RPMI8226 (cell line): ENCODE results near the gene PTPRD.
"Not testable (repeated sequence)": the region's sequence is repeated elsewhere in the genome, so short reads cannot be mapped to it uniquely, and the experiment has no call there.

Experiments
- DNase-seq: peaks from one replicate; pipeline ENCODE4 v3.0.0-alpha.2; 2015

The PTPRD gene

GRCh38 chr9:9426454-9426853 lies 1186.3 kb downstream of the PTPRD start:
- not testable (repeated sequence) for DNase-seq

GRCh38 chr9:9412241-9412640 lies 1200.6 kb downstream of the PTPRD start:
- no peak for DNase-seq

GRCh38 chr9:9410736-9411135 lies 1202.1 kb downstream of the PTPRD start:
- no peak for DNase-seq

- DNase-seq, result no peak
These were observed 1212.8 kb downstream of the PTPRD start for GRCh38 chr9:9399982-9400381.

GRCh38 chr9:9396518-9396917 lies 1216.3 kb downstream of the PTPRD start:
- no peak for DNase-seq

- no peak for DNase-seq
These were observed 1217.3 kb downstream of the PTPRD start for GRCh38 chr9:9395539-9395938.

- DNase-seq, result no peak
These were observed 1220.0 kb downstream of the PTPRD start for GRCh38 chr9:9392755-9393154.

- no peak for DNase-seq
These were observed 1222.9 kb downstream of the PTPRD start for GRCh38 chr9:9389904-9390303.

GRCh38 chr9:9387511-9388115 lies 1225.2 kb downstream of the PTPRD start:
- DNase-seq, result no peak

GRCh38 chr9:9362332-9362731 lies 1250.5 kb downstream of the PTPRD start:
- DNase-seq, result no peak

GRCh38 chr9:9352877-9353481 lies 1259.8 kb downstream of the PTPRD start:
- DNase-seq, result no peak

GRCh38 chr9:9341203-9341602 lies 1271.6 kb downstream of the PTPRD start:
- no peak for DNase-seq

GRCh38 chr9:9337129-9337528 lies 1275.7 kb downstream of the PTPRD start:
- no peak for DNase-seq

GRCh38 chr9:9326749-9327148 lies 1286.1 kb downstream of the PTPRD start:
- no peak for DNase-seq

- DNase-seq, result no peak
These were observed 1293.8 kb downstream of the PTPRD start for GRCh38 chr9:9319007-9319406.

- DNase-seq, result not testable (repeated sequence)
These were observed 1302.1 kb downstream of the PTPRD start for GRCh38 chr9:9310743-9311142.

- DNase-seq, result no peak
These were observed 1307.2 kb downstream of the PTPRD start for GRCh38 chr9:9305600-9305999.

GRCh38 chr9:9299134-9299533 lies 1313.7 kb downstream of the PTPRD start:
- no peak for DNase-seq

GRCh38 chr9:9286001-9286400 lies 1326.8 kb downstream of the PTPRD start:
- no peak for DNase-seq

GRCh38 chr9:9284201-9284600 lies 1328.6 kb downstream of the PTPRD start:
- DNase-seq, result no peak

GRCh38 chr9:9283159-9283986 lies 1329.4 kb downstream of the PTPRD start:
- DNase-seq, result no peak

- no peak for DNase-seq
These were observed 1337.2 kb downstream of the PTPRD start for GRCh38 chr9:9275601-9276000.

- DNase-seq, result no peak
These were observed 1354.8 kb downstream of the PTPRD start for GRCh38 chr9:9257999-9258498.

GRCh38 chr9:9246726-9247125 lies 1366.1 kb downstream of the PTPRD start:
- DNase-seq, result no peak
